ENCODE measurements around the gene TCF12.

TCF12 gene

GRCh38 chr15:57307527-57308169, 389.2 kb downstream of the TCF12 start:
- no peak for DNase-seq

DNA sequence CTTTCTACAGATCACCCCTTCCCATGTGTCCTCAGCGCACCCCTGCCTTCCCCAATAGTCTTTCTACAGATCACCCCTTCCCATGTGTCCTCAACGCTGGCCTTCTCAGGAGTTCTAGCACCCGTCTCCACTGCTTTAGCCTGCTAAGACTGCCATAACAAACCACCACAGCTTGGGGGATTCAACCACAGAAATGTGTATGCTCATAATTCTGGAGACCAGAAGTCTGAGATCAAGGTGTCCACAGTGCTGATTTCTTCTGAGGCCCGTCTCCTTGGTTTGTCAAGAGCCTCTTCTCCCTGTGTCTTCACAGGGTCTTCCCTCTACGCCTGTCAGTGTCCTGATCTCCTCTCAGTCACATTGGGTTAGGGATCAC, 389.7 kb downstream of the TCF12 start:
- no peak for DNase-seq

- no peak for DNase-seq
These were observed 391.7 kb downstream of the TCF12 start for GRCh38 chr15:57309856-57310760.

GRCh38 chr15:57310876-57311275, 392.4 kb downstream of the TCF12 start:
- no peak for DNase-seq

DNA sequence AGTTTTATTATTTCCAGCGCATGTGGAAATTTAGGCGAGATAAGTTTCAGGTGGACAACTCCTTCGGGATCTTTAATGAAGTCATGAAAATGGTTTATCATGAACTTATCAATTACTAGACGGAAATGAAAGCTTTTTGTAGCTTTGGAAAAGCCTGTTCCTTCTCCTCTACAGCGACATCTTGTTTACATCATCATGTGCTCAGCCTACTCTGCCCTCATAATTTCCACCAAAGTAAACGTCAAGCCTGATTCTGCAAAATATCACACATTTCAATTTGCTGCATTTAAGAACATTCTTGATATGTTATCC, 393.5 kb downstream of the TCF12 start:
- DNase-seq = no peak

GRCh38 chr15:57312318-57313133, 394.1 kb downstream of the TCF12 start:
- no peak for DNase-seq

DNA sequence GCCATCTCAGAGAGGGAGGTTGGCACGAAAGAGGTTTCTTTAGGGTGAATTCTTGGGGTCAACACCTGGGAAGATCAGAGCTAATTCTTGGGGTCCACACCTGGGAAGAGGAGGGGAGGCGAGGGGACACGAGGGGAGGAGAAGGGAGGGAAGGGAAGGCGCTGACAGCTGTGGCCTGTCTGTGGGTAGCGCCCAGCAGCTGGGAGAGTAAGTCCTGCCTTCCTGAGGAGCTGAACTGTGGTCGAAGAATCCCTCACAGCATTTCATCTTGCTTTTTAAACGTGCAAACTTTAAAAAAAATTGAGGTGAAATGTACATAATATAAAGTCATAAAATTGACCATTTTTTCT, 394.7 kb downstream of the TCF12 start:
- DNase-seq = no peak

- DNase-seq = no peak
These were observed 395.8 kb downstream of the TCF12 start for GRCh38 chr15:57314221-57314620.

GRCh38 chr15:57316451-57316850, 398.0 kb downstream of the TCF12 start:
- no peak for DNase-seq

GRCh38 chr15:57319226-57319918, 400.9 kb downstream of the TCF12 start:
- no peak for DNase-seq

DNA sequence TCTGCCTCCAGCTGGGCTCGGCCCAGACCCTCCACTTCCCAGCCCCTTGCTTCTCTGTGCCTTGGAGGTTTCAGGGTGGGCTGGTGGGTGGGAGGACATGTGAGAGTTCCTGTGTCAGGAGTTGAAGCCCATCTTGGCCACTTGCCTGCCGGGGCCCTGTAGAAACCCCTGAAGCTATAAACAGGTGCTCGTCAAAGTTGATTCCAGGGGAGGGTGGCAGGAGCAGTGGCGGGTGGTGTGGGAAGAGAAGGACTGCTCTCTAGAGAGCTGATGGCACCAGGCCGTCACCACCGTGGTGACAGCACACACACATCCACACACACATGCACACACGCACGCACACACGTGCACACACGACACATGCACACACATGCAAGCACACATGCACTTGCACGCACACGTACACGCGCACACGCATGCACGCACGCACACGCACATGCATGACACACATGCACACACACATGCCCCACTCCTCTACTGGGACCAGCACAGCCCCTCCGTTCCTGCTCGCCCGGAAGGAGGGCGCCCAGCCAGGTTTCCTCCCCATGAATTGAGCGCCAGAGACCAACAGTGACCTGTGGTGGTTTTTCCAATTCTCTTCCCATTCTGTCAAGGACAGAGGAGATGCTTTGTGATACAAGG, 401.6 kb downstream of the TCF12 start:
- DNase-seq = no peak

GRCh38 chr15:57320631-57321220, 402.3 kb downstream of the TCF12 start:
- DNase-seq = no peak

GRCh38 chr15:57321485-57321884, 403.0 kb downstream of the TCF12 start:
- DNase-seq = no peak

DNA sequence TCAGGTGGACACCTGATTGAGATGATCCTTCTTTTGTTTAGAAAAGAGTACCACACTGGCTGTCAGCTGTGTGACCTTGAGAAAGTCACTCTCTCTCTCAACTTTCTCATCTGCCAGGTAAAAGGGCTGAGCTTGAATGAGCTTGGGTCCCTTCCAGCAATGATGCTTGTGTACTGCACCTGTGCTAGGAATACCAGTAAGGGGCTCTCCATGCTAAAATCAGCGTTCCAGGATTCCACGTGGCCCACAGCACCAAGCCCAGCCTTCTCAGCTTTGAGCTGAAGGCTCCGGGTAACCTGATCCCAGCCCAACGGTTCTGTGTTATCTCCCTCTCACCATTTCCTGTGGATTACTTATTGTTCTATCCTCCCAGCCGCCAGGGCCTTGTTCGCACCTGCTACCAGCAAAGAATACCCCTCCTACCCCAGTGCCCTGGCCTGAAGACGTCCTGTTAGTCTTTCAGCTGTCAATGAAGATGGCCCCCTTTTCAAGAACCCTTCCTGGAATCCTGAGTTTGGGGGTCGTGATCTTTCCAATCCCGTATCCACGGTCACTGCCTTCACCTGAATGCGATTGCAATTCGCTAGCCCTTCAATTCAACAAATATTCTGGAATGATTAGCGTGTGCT, 403.6 kb downstream of the TCF12 start:
- no peak for DNase-seq

DNA sequence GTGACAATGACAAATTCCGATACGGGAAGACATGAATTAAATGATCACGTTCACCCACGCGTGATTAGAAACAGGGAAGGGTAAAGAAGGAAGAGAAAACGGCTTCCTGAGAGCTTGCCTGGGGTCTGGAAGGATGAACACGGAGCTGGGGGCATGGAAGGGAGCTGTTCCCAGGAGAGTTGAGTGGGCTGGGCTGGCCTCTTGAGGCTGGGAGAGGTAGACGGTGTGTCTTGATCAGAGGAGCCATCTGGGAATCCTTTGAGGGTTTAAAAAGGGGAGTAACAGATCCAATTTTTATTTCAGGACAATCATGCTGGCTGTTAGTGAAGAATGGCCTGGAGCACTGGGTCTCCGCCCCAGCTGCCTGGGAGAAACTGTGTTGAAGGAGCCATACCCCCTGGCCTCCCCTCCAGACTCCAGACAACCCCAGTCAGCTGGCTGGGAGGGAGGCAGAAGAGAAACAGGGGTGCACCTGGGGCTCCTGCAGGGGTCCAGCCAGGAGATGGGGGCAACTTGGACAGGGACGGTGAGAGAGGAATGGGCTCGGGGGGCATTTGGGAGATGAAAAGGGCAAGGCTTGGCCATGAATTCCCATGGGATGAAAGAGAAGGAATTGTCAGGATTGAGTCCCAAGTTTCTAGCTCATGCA, 404.3 kb downstream of the TCF12 start:
- no peak for DNase-seq

GRCh38 chr15:57323299-57323805, 404.9 kb downstream of the TCF12 start:
- no peak for DNase-seq

- DNase-seq = no peak
These were observed 405.6 kb downstream of the TCF12 start for GRCh38 chr15:57323806-57324589.

DNA sequence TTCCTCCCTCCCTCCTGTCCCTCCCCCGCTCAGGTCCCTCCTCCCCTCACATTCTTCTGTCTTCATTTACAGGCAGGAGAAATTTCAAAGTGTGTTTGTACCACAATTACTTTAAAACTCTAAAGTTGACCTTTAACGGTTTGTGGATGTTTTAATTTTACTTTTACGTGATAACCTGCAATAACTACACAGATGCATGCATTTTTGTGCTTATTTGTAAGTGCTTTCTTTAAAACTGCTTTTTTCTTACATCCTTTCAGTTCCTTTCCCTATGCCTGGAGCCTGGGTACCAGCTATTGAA, 406.1 kb downstream of the TCF12 start:
- DNase-seq = no peak

- no peak for DNase-seq
These were observed 406.7 kb downstream of the TCF12 start for GRCh38 chr15:57324944-57325679.

GRCh38 chr15:57326196-57326595, 407.8 kb downstream of the TCF12 start:
- DNase-seq = no peak

All from activated naive CD4-positive, alpha-beta T cell (primary cell).